Measurements from ENCODE around the gene PSMA5. TPM values are rescaled to one million over a fixed set of nuclear protein-coding genes. Genes with fewer than 3 reads are reported as not detected.

PSMA5 gene
- total and polyA plus RNA-seq, 11 donors: 24.3 to 94.7 (median 61.0) TPM

DNA sequence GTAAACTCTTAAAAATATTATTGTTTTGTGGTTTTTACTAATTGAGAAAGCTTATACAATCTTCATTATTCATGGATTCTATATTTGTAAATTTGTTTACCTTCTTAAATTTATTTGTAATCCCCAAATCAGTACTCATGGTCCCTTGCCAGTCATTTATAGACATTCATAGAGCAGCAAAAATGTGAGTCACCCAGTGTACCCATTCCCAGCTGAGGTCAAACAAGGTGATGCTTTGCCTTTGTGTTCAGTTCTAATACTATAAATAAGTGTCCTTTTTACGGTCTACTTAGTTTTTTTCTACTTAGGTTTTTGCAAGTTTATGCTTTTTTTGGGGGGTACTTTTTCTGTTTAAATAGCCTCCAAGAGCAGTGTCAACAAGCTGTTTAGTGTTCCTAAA, 64.6 kb downstream of the PSMA5 start:
- Histone ChIP-seq H3K27me3 (no peaks in the 10 kb centered on the region), H3K9me3 (no peaks in the 10 kb centered on the region), H3K36me3 (peaks cover 0 to 30% (median 11%) of the 10 kb centered on the region in 9 donors), H3K4me3 (no peak overlapping the region), H3K4me1 (peaks cover 0 to 33% (median 20%) of the 10 kb centered on the region in 12 donors), H3K27ac (peak overlapping the region in 2 of 12 donors; percentile 0 to 47)
- ATAC-seq (peak in 1 of 4 donors; percentile 75), DNase-seq (no peak)
- no peak for TF ChIP-seq POLR2A (IDR thresholded peaks at IDR 0.05)
- TF ChIP-seq, protein P1, sequence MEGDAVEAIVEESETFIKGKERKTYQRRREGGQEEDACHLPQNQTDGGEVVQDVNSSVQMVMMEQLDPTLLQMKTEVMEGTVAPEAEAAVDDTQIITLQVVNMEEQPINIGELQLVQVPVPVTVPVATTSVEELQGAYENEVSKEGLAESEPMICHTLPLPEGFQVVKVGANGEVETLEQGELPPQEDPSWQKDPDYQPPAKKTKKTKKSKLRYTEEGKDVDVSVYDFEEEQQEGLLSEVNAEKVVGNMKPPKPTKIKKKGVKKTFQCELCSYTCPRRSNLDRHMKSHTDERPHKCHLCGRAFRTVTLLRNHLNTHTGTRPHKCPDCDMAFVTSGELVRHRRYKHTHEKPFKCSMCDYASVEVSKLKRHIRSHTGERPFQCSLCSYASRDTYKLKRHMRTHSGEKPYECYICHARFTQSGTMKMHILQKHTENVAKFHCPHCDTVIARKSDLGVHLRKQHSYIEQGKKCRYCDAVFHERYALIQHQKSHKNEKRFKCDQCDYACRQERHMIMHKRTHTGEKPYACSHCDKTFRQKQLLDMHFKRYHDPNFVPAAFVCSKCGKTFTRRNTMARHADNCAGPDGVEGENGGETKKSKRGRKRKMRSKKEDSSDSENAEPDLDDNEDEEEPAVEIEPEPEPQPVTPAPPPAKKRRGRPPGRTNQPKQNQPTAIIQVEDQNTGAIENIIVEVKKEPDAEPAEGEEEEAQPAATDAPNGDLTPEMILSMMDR (IDR thresholded peaks at IDR 0.05): no peak
- intact Hi-C loops (cut with DNase I): loop anchor here in 5 of 10 donors (2.0 to 5.0 kb wide), 3 partner anchors 35 to 44 kb away; partner anchors contain the start of gene SORT1 (in 5 of the 5)
- WGBS, 4 donors: 18 to 33% (median 20%) methylated on average over 1 of the region's 1 CpG

DNA sequence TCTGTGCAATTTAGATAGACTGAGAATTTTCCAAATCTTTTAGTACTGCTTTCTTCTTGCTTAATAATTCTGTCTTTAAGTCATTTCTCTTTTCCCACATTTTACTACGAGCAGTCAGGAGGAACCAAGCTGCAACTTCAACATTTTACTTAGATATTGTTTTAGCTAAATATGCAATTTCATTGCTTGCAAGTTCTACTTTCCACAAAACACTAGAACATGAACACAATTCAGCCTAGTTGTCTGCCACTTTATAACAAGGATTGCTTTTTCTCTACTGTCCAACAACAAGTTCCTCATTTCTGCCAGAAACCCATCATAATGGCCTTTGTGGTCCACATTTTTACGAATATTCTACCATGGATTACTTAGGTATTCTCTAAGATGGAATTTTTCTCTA, 65.2 kb downstream of the PSMA5 start:
- no peak for ATAC-seq
- Histone ChIP-seq H3K27ac (peak overlapping the region in 2 of 12 donors; percentile 0 to 47), H3K4me1 (peaks cover 0 to 33% (median 20%) of the 10 kb centered on the region in 12 donors), H3K36me3 (peaks cover 0 to 24% (median 6%) of the 10 kb centered on the region in 9 donors), H3K4me3 (no peak overlapping the region), H3K9me3 (no peaks in the 10 kb centered on the region), H3K27me3 (no peaks in the 10 kb centered on the region)
- 84 to 94% (median 91%) methylated on average over 2 of the region's 2 CpGs for WGBS, 4 donors
- intact Hi-C loops (cut with DNase I): loop anchor here in 4 of 10 donors (5.0 kb wide), 2 partner anchors 36 to 44 kb away; partner anchors contain the start of gene SORT1 (in 4 of the 4)
- TF ChIP-seq, protein P1 (IDR thresholded peaks at IDR 0.05): no peak
- TF ChIP-seq POLR2A (IDR thresholded peaks at IDR 0.05): no peak
- no peak for DNase-seq

DNA sequence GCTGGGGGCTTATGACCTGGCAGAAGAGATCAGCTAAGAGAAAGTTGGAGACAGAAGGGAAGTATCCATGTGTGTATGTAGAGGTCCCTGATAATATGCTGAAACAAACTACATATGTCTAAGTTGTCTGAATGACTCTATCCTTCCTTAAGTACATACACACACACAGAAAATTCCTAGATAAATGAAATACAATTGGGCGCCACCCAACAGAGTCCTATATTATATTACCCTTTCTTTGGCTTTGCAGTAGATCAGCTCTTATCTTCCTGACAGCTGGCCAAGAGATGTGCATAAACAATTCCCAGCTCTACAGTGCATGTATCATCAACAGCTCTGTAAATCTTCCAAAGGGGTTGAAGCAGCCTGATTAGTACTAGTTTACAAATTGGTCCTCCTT, 68.6 kb downstream of the PSMA5 start:
- no peak overlapping the region for H3K4me3 ChIP-seq
- TF ChIP-seq, protein P1 (IDR thresholded peaks at IDR 0.05): no peak
- no peak for TF ChIP-seq POLR2A (IDR thresholded peaks at IDR 0.05)
- H3K9me3 ChIP-seq: no peaks in the 10 kb centered on the region
- H3K27me3 ChIP-seq: no peaks in the 10 kb centered on the region
- 64 to 83% (median 73%) methylated on average over 1 of the region's 1 CpG for WGBS, 4 donors
- H3K27ac ChIP-seq: peak overlapping the region in 1 of 12 donors; percentile 24
- ATAC-seq (no peak), DNase-seq (no peak)
- intact Hi-C loops (cut with DNase I): loop anchor here in 1 of 10 donors (10.0 kb wide), 1 partner anchor 73 kb away; the partner anchor contains the start of gene PSRC1
- peaks cover 0 to 27% (median 18%) of the 10 kb centered on the region in 12 donors for H3K4me1 ChIP-seq
- H3K36me3 ChIP-seq: peaks cover 0 to 31% (median 18%) of the 10 kb centered on the region in 9 donors

DNA sequence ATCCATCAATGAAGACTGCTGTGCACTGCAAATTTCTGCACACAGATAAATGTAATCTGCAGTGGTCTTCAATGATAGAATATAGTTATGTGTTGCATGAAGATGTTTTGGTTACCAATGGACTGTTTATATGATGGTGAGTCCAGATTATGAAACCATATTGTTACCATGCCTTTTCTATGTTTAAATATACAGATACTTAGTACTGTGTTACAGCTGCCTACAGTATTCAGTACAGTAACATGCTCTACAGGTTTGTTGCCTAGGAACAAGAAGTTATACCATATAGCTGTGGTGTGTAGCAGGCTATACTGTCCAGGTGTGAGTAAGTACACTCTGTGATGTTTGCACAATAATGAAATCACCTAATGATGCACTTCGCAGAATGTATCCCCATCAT, 69.3 kb downstream of the PSMA5 start:
- 94 to 100% (median 98%) methylated on average over 1 of the region's 1 CpG for WGBS, 4 donors
- peaks cover 0 to 29% (median 17%) of the 10 kb centered on the region in 12 donors for H3K4me1 ChIP-seq
- H3K4me3 ChIP-seq: no peak overlapping the region
- H3K27me3 ChIP-seq: no peaks in the 10 kb centered on the region
- TF ChIP-seq POLR2A (IDR thresholded peaks at IDR 0.05): no peak
- TF ChIP-seq, protein P1 (IDR thresholded peaks at IDR 0.05): no peak
- intact Hi-C loops (cut with DNase I): loop anchor here in 1 of 10 donors (10.0 kb wide), 1 partner anchor 72 kb away; the partner anchor contains the start of gene PSRC1
- H3K36me3 ChIP-seq: peaks cover 0 to 38% (median 25%) of the 10 kb centered on the region in 9 donors
- no peak overlapping the region for H3K27ac ChIP-seq
- H3K9me3 ChIP-seq: no peaks in the 10 kb centered on the region
- DNase-seq: no peak
- ATAC-seq: no peak
